Ovary (tissue), 9 donors: ENCODE data around the gene CACNA1E. TPM values are rescaled to one million over a fixed set of nuclear protein-coding genes. Genes with fewer than 3 reads are reported as not detected.

Experiments
- DNase-seq, 5 donors: peaks; one replicate each; pipeline ENCODE4 v3.0.0-alpha.2; 2019 to 2020
- H3K27ac ChIP-seq, 2 donors: fragments of 200-600 bp; one replicate each; pipeline versions ENCODE4 v1.5.1 to v1.8.0; 2019 to 2022
- H3K27me3 ChIP-seq: fragments of 200-600 bp; one replicate; pipeline ENCODE4 v1.8.0; 2022
- H3K36me3 ChIP-seq: fragments of 200-600 bp; sonication (generic); one replicate; pipeline ENCODE4 v1.5.1; 2019
- H3K4me1 ChIP-seq: one replicate; pipeline ENCODE4 v1.8.1; 2013; ENCODE audit warnings: mild to moderate bottlenecking, moderate library complexity; ENCODE audit not compliant: insufficient read depth
- H3K4me3 ChIP-seq: fragments of 200-600 bp; sonication (generic); one replicate; pipeline ENCODE4 v1.5.1; 2017
- H3K9me3 ChIP-seq, 2 donors: fragments of 200-600 bp in 1 of 2; sonication (generic) in 1 of 2; one replicate each; pipeline versions ENCODE4 v1.5.1 to v1.8.1; 2013 to 2019; ENCODE audit warnings: mild to moderate bottlenecking in 1 of 2, moderate library complexity in 1 of 2
- EP300 ChIP-seq: sonication (generic); formaldehyde crosslinking; IDR thresholded peaks from one replicate; pipeline ENCODE4 v1.6.1; 2017; ENCODE audit warnings: antibody characterized with exemption
- POLR2A ChIP-seq: fragments of 450-650 bp; IDR thresholded peaks from one replicate; pipeline ENCODE4 v1.6.1; 2017; ENCODE audit warnings: antibody characterized with exemption, mild to moderate bottlenecking, moderate library complexity
- WGBS, 3 donors: extraction: QIAGEN DNeasy Blood & Tissue Kit in 1 of 3; methylation state at CpG; one replicate each; pipeline versions ENCODE4 v1.1.5 to v1.1.7; 2013 to 2017; 5-methylcytosine and 5-hydroxymethylcytosine counted together
- intact Hi-C, 4 donors: fragments of 100-400 bp; cut with DNase I; formaldehyde crosslinking; loops; one replicate each; pipeline versions ENCODE4 v1.11.0 to v1.15.1; 2022 to 2023
- polyA plus RNA-seq, 2 donors: library from polyadenylated mRNA; stranded (reverse); fragments of 200-250 nt in 1 of 2; fragments of 350-450 nt in 1 of 2; fragmentation: Illumina TruSeq in 1 of 2; extraction: RNeasy Lipid Tissue Mini Kit (QIAGEN cat#74804) in 1 of 2; gene quantifications; one replicate each; pipeline ENCODE4 v1.2.3, GENCODE V29; 2013 to 2014
- total RNA-seq, 7 donors: library from RNA; depleted of rRNA in 2 of 7; stranded (reverse); fragments of >200 nt in 2 of 7; fragmentation: NEBNext Ultra II Directional in 3 of 7; extraction: Animal tissue kit (Norgen Biotek cat#: 25700) in 3 of 7; gene quantifications; one replicate each; pipeline versions ENCODE4 v1.1.0 to v1.2.4, GENCODE V29; 2016 to 2023
- TF ChIP-seq, protein P1 (sequence below), 3 donors: fragments of 450-650 bp in 2 of 3; fragments of 200-600 bp in 1 of 3; IDR thresholded peaks; one replicate each; pipeline versions ENCODE4 v1.5.1 to v1.8.0; 2016 to 2022; ENCODE audit warnings: antibody characterized with exemption in 3 of 3, mild to moderate bottlenecking in 1 of 3
- donor health status: DM: no; HTN: no; CAD: no; lungs with moderate emphysema.
- donor health status: DM: no; HTN: no; CAD: no.
- donor health status: Bipolar disorder and iron deficiency.
- donor health status: DM: yes; HTN: yes; CAD: no.
- donor health status: DM: no; HTN: no; CAD: no.
- donor health status: DM: yes; HTN: yes; CAD: no.

CACNA1E gene
- total and polyA plus RNA-seq, 9 donors, result 0.01 to 0.34 (median 0.10) TPM; not detected in 3

DNA sequence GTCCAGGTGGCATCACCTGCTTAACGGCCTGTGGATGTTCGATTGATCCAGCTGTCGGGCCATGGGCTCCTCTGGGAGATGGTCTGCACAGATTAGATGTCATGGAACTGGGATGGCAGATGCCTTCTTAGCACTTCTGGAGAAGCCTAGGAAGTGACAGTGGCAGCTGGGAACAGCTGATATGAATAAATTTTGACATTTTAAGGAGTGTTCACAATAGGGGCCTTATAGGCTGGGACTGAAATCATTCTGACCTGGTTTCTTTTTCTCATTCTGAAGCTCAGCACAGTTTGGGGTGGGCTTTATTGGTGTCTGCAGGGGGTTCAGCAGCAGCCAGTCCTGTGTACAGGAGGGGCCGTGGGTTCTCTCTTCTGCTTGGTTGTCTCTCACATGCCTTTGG lies 175.3 kb downstream of the CACNA1E start:
- no peak for DNase-seq
- H3K36me3 ChIP-seq, result no peaks in the 10 kb centered on the region
- H3K27me3 ChIP-seq, result no peaks in the 10 kb centered on the region
- H3K4me3 ChIP-seq, result no peak overlapping the region
- H3K4me1 ChIP-seq, result no peaks in the 10 kb centered on the region
- no peaks in the 10 kb centered on the region for H3K9me3 ChIP-seq
- intact Hi-C loops, result no loop called here
- WGBS, 3 donors, result 80 to 88% (median 86%) methylated on average over 4 of the region's 4 CpGs
- TF ChIP-seq, protein P1, sequence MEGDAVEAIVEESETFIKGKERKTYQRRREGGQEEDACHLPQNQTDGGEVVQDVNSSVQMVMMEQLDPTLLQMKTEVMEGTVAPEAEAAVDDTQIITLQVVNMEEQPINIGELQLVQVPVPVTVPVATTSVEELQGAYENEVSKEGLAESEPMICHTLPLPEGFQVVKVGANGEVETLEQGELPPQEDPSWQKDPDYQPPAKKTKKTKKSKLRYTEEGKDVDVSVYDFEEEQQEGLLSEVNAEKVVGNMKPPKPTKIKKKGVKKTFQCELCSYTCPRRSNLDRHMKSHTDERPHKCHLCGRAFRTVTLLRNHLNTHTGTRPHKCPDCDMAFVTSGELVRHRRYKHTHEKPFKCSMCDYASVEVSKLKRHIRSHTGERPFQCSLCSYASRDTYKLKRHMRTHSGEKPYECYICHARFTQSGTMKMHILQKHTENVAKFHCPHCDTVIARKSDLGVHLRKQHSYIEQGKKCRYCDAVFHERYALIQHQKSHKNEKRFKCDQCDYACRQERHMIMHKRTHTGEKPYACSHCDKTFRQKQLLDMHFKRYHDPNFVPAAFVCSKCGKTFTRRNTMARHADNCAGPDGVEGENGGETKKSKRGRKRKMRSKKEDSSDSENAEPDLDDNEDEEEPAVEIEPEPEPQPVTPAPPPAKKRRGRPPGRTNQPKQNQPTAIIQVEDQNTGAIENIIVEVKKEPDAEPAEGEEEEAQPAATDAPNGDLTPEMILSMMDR (IDR thresholded peaks at IDR 0.05), result no peak
- no peak for TF ChIP-seq EP300
- TF ChIP-seq POLR2A, result no peak
- no peak overlapping the region for H3K27ac ChIP-seq

DNA sequence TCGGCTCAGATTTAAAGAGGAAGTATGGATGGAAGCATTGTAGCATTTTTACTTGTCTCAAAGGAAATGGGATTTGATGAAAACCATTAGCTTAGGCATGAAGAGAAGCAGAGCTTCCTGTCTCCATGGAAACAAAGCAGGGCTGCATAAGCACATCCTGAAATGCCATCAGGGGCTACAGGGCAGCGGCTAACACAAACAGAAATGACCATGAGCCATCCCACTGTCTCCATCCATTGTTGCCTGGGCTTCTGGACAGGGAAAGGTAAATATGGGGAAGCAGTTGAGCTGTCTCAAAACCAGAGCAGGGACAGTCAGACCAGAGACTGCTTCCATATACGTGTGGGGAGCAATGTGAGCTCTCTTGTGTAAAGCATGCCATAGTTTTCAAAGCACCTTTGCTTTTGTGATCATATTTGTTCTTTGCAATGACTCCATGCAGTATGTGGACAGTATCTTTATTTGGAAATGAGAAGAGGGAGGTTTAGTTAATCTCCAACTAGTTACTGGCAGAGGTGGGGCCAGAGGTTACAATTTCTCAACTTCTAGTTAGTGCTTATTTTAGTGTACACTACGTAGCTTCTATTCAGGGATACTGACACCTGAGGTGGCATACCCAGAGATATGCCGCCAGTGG lies 176.1 kb downstream of the CACNA1E start:
- intact Hi-C loops, result no loop called here
- Histone ChIP-seq H3K27ac (no peak overlapping the region), H3K27me3 (no peaks in the 10 kb centered on the region), H3K4me3 (no peak overlapping the region), H3K9me3 (no peaks in the 10 kb centered on the region), H3K4me1 (no peaks in the 10 kb centered on the region), H3K36me3 (no peaks in the 10 kb centered on the region)
- TF ChIP-seq, protein P1 (IDR thresholded peaks at IDR 0.05), result no peak
- TF ChIP-seq EP300 (no peak), POLR2A (no peak)
- DNase-seq, result no peak
- WGBS, 3 donors, result 51 to 61% (median 59%) methylated on average over 5 of the region's 5 CpGs

DNA sequence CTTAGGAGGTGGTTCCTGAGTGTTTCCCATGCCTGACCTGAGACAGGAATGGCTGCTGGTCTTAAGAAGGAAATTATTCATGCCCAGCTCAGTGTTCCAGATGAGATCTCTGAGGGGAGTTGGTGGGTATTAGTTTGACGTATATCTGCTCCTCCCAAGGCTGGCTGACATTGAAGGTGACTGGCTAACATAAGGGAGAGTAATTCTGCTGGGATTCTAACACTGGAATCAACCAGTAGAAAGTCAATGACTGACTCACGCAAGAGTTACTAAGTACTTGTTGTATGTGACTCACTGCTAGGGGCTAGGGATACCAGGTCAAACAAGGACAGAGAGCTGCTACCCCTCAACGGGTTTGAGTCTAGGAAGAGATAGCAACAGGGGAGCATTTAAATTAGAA lies 177.3 kb downstream of the CACNA1E start:
- H3K27me3 ChIP-seq, result no peaks in the 10 kb centered on the region
- intact Hi-C loops, result no loop called here
- DNase-seq, result no peak
- no peak overlapping the region for H3K4me3 ChIP-seq
- no peak overlapping the region for H3K27ac ChIP-seq
- H3K36me3 ChIP-seq, result no peaks in the 10 kb centered on the region
- no peaks in the 10 kb centered on the region for H3K4me1 ChIP-seq
- WGBS, 3 donors, result 80 to 92% (median 81%) methylated on average over 3 of the region's 3 CpGs
- TF ChIP-seq, protein P1 (IDR thresholded peaks at IDR 0.05), result no peak
- TF ChIP-seq POLR2A (no peak), EP300 (no peak)
- H3K9me3 ChIP-seq, result no peaks in the 10 kb centered on the region

GRCh38 chr1:181661569-181661968 lies 178.3 kb downstream of the CACNA1E start:
- 95 to 97% (median 97%) methylated on average over 1 of the region's 1 CpG for WGBS, 3 donors
- intact Hi-C loops, result no loop called here
- H3K4me3 ChIP-seq, result no peak overlapping the region

More at GRCh38 chr1:181661569-181661968, 178.3 kb downstream of the CACNA1E start:
- Histone ChIP-seq H3K9me3 (no peaks in the 10 kb centered on the region), H3K4me1 (no peaks in the 10 kb centered on the region), H3K27me3 (no peaks in the 10 kb centered on the region), H3K36me3 (no peaks in the 10 kb centered on the region), H3K27ac (no peak overlapping the region)
- TF ChIP-seq, protein P1 (IDR thresholded peaks at IDR 0.05), result no peak
- no peak for TF ChIP-seq POLR2A
- TF ChIP-seq EP300, result no peak
- no peak for DNase-seq
